Activated T-cell treated with anti-CD3 and anti-CD28 coated beads, Interleukin-2, amount 50 U/mL, for 4 hours (primary cell): ENCODE data around the gene CYP2C18. TPM values are rescaled to one million over a fixed set of nuclear protein-coding genes. Genes with fewer than 3 reads are reported as not detected.
"Not testable (repeated sequence)": the region's sequence is repeated elsewhere in the genome, so short reads cannot be mapped to it uniquely, and the experiment has no call there.

Experiments
- ATAC-seq, 2 donors: fragments of 200-7000 bp; cut with Tn5 transposase; one replicate each; pipeline ENCODE4 v1.10.0; 2021
- DNase-seq: peaks from one replicate; pipeline ENCODE4 v3.0.0-alpha.2; 2020
- H3K27me3 Mint-ChIP-seq: one replicate; pipeline ENCODE4 v1.8.0; 2021; ENCODE audit warnings: low read depth, mixed read lengths
- H3K36me3 Mint-ChIP-seq: one replicate; pipeline ENCODE4 v1.8.0; 2022; ENCODE audit warnings: mixed read lengths; ENCODE audit not compliant: insufficient read depth
- H3K4me1 Mint-ChIP-seq: one replicate; pipeline ENCODE4 v1.8.0; 2021; ENCODE audit warnings: low read depth, mixed read lengths
- H3K4me3 Mint-ChIP-seq: one replicate; pipeline ENCODE4 v1.8.0; 2021; ENCODE audit warnings: mild to moderate bottlenecking, moderate library complexity, mixed read lengths
- H3K9me3 Mint-ChIP-seq: one replicate; pipeline ENCODE4 v1.8.0; 2021; ENCODE audit warnings: mixed read lengths
- total RNA-seq, 3 donors: library from RNA; stranded (reverse); gene quantifications; one replicate each; pipeline ENCODE4 v1.2.1, GENCODE V29; 2021

The CYP2C18 gene
- total RNA-seq, 3 donors from 2014 or later, result not detected

GRCh38 chr10:94680544-94680943 lies 3.0 kb upstream of the CYP2C18 start:
- ATAC-seq, result no peak

GRCh38 chr10:94682636-94683035 lies 893 bp upstream of the CYP2C18 start:
- not testable (repeated sequence) for H3K36me3 Mint-ChIP-seq, DNase-seq, H3K4me1 Mint-ChIP-seq, ATAC-seq, H3K9me3 Mint-ChIP-seq, H3K4me3 Mint-ChIP-seq, H3K27me3 Mint-ChIP-seq

More at GRCh38 chr10:94680544-94680943, 3.0 kb upstream of the CYP2C18 start:
- Mint-ChIP-seq H3K4me1 (no peaks in the 10 kb centered on the region), H3K9me3 (peaks cover 4% of the 10 kb centered on the region), H3K4me3 (no peak overlapping the region), H3K36me3 (no peaks in the 10 kb centered on the region), H3K27me3 (no peaks in the 10 kb centered on the region)
- DNase-seq, result no peak

- DNase-seq, result no peak
- Mint-ChIP-seq H3K9me3 (peaks cover 6% of the 10 kb centered on the region), H3K27me3 (peaks cover 2% of the 10 kb centered on the region), H3K4me3 (no peak overlapping the region), H3K4me1 (no peaks in the 10 kb centered on the region), H3K36me3 (no peaks in the 10 kb centered on the region)
- ATAC-seq, result no peak
Measured at GRCh38 chr10:94687625-94688248, 4.2 kb downstream of the CYP2C18 start.

- H3K4me3 Mint-ChIP-seq, result no peak overlapping the region
- ATAC-seq, result no peak
- H3K9me3 Mint-ChIP-seq, result peaks cover 9% of the 10 kb centered on the region
- H3K27me3 Mint-ChIP-seq, result no peaks in the 10 kb centered on the region
- no peak for DNase-seq
- no peaks in the 10 kb centered on the region for H3K36me3 Mint-ChIP-seq
- H3K4me1 Mint-ChIP-seq, result no peaks in the 10 kb centered on the region
Measured at GRCh38 chr10:94706089-94706488, 22.6 kb downstream of the CYP2C18 start.

- DNase-seq (no peak), ATAC-seq (no peak)
- Mint-ChIP-seq H3K4me1 (no peaks in the 10 kb centered on the region), H3K36me3 (no peaks in the 10 kb centered on the region), H3K9me3 (peaks cover 5% of the 10 kb centered on the region), H3K4me3 (no peak overlapping the region), H3K27me3 (no peaks in the 10 kb centered on the region)
Measured at GRCh38 chr10:94710578-94710977, 27.0 kb downstream of the CYP2C18 start.

- no peak for ATAC-seq
- Mint-ChIP-seq H3K27me3 (no peaks in the 10 kb centered on the region), H3K4me1 (no peaks in the 10 kb centered on the region), H3K4me3 (no peak overlapping the region), H3K36me3 (no peaks in the 10 kb centered on the region), H3K9me3 (no peaks in the 10 kb centered on the region)
- DNase-seq, result no peak
Measured at GRCh38 chr10:94725871-94726270, 42.3 kb downstream of the CYP2C18 start.

- no peak for ATAC-seq
- no peaks in the 10 kb centered on the region for H3K4me1 Mint-ChIP-seq
- no peak for DNase-seq
- no peak overlapping the region for H3K4me3 Mint-ChIP-seq
- H3K27me3 Mint-ChIP-seq, result no peaks in the 10 kb centered on the region
- no peaks in the 10 kb centered on the region for H3K36me3 Mint-ChIP-seq
- H3K9me3 Mint-ChIP-seq, result peaks cover 8% of the 10 kb centered on the region
Measured at GRCh38 chr10:94735197-94735596, 51.7 kb downstream of the CYP2C18 start.

GRCh38 chr10:94738588-94738987 lies 55.1 kb downstream of the CYP2C18 start:
- DNase-seq, result no peak
- Mint-ChIP-seq H3K4me1 (no peaks in the 10 kb centered on the region), H3K27me3 (no peaks in the 10 kb centered on the region), H3K36me3 (no peaks in the 10 kb centered on the region), H3K9me3 (peaks cover 25% of the 10 kb centered on the region), H3K4me3 (no peak overlapping the region)
- ATAC-seq, result no peak

- peaks cover 29% of the 10 kb centered on the region for H3K9me3 Mint-ChIP-seq
- H3K36me3 Mint-ChIP-seq, result no peaks in the 10 kb centered on the region
- ATAC-seq, result no peak
- peaks cover 1% of the 10 kb centered on the region for H3K27me3 Mint-ChIP-seq
- no peak for DNase-seq
- H3K4me1 Mint-ChIP-seq, result no peaks in the 10 kb centered on the region
- no peak overlapping the region for H3K4me3 Mint-ChIP-seq
Measured at GRCh38 chr10:94747137-94747536, 63.6 kb downstream of the CYP2C18 start.

GRCh38 chr10:94747838-94748237 lies 64.3 kb downstream of the CYP2C18 start:
- H3K4me1 Mint-ChIP-seq, result no peaks in the 10 kb centered on the region
- peaks cover 1% of the 10 kb centered on the region for H3K27me3 Mint-ChIP-seq
- H3K36me3 Mint-ChIP-seq, result no peaks in the 10 kb centered on the region
- no peak overlapping the region for H3K4me3 Mint-ChIP-seq
- H3K9me3 Mint-ChIP-seq, result peaks cover 30% of the 10 kb centered on the region
- DNase-seq (no peak), ATAC-seq (no peak)

GRCh38 chr10:94757916-94758315 lies 74.4 kb downstream of the CYP2C18 start:
- no peaks in the 10 kb centered on the region for H3K36me3 Mint-ChIP-seq
- H3K4me1 Mint-ChIP-seq, result no peaks in the 10 kb centered on the region
- H3K9me3 Mint-ChIP-seq, result peaks cover 2% of the 10 kb centered on the region
- no peak overlapping the region for H3K4me3 Mint-ChIP-seq
- H3K27me3 Mint-ChIP-seq, result no peaks in the 10 kb centered on the region
- DNase-seq (no peak), ATAC-seq (no peak)

GRCh38 chr10:94760586-94761178 lies 77.2 kb downstream of the CYP2C18 start:
- H3K4me3 Mint-ChIP-seq, result no peak overlapping the region
- no peaks in the 10 kb centered on the region for H3K9me3 Mint-ChIP-seq
- no peaks in the 10 kb centered on the region for H3K36me3 Mint-ChIP-seq
- H3K4me1 Mint-ChIP-seq, result no peaks in the 10 kb centered on the region
- no peaks in the 10 kb centered on the region for H3K27me3 Mint-ChIP-seq
- no peak for ATAC-seq
- DNase-seq, result no peak

GRCh38 chr10:94762393-94762792 lies 78.9 kb downstream of the CYP2C18 start, which contains the start of gene CYP2C19:
Gene CYP2C19, plus strand, starts transcription at chr10:94762681. Its CDS starts 25 bp downstream, at chr10:94762706.
- Mint-ChIP-seq H3K36me3 (no peaks in the 10 kb centered on the region), H3K4me1 (no peaks in the 10 kb centered on the region), H3K9me3 (no peaks in the 10 kb centered on the region), H3K27me3 (no peaks in the 10 kb centered on the region), H3K4me3 (no peak within 1 kb of the TSS)
- ATAC-seq (no peak), DNase-seq (no peak)

GRCh38 chr10:94775425-94775824 lies 91.9 kb downstream of the CYP2C18 start:
- H3K27me3 Mint-ChIP-seq, H3K4me3 Mint-ChIP-seq, H3K4me1 Mint-ChIP-seq, DNase-seq, H3K9me3 Mint-ChIP-seq, ATAC-seq, H3K36me3 Mint-ChIP-seq: not testable (repeated sequence)

- DNase-seq (no peak), ATAC-seq (no peak)
- H3K36me3 Mint-ChIP-seq, result no peaks in the 10 kb centered on the region
- H3K4me3 Mint-ChIP-seq, result no peak overlapping the region
- no peaks in the 10 kb centered on the region for H3K4me1 Mint-ChIP-seq
- H3K27me3 Mint-ChIP-seq, result no peaks in the 10 kb centered on the region
- H3K9me3 Mint-ChIP-seq, result peaks cover 3% of the 10 kb centered on the region
Measured at GRCh38 chr10:94777886-94778458, 94.4 kb downstream of the CYP2C18 start.
